K562 (cell line): ENCODE results near the gene MADCAM1.

Source experiments
- ATF1 ChIP-seq, 2 experiments: fragments of 450-650 bp in 1 of 2; IDR thresholded peaks; 2 replicates each; pipeline ENCODE4 v1.6.1; 2016; ENCODE audit warnings: missing compliant biosample characterization in 1 of 2, missing genetic modification characterization in 1 of 2
- ZNF253 ChIP-seq: fragments of 250-450 bp; sonication (Bioruptor Pico); conservative IDR thresholded peaks from 2 replicates; pipeline ENCODE4 v1.6.1; 2021; ENCODE audit warnings: mild to moderate bottlenecking
- ZZZ3 ChIP-seq: fragments of 450-650 bp; IDR thresholded peaks from 2 replicates; pipeline ENCODE4 v1.6.1; 2016; ENCODE audit warnings: antibody characterized with exemption, mild to moderate bottlenecking, moderate library complexity
- TF ChIP-seq, protein P1 (sequence below), 3 experiments: IDR thresholded peaks in 2 of 3; conservative IDR thresholded peaks in 1 of 3; 2 replicates each; pipeline ENCODE4 v1.5.1; 2011 to 2012; ENCODE audit warnings: low read length in 3 of 3, mild to moderate bottlenecking in 3 of 3, control low read depth in 2 of 3, improper control_type of control experiment in 1 of 3, inconsistent platforms in 1 of 3, low read depth in 1 of 3, mixed read lengths in 1 of 3, moderate library complexity in 1 of 3; ENCODE audit not compliant: insufficient read depth in 2 of 3

DNA sequence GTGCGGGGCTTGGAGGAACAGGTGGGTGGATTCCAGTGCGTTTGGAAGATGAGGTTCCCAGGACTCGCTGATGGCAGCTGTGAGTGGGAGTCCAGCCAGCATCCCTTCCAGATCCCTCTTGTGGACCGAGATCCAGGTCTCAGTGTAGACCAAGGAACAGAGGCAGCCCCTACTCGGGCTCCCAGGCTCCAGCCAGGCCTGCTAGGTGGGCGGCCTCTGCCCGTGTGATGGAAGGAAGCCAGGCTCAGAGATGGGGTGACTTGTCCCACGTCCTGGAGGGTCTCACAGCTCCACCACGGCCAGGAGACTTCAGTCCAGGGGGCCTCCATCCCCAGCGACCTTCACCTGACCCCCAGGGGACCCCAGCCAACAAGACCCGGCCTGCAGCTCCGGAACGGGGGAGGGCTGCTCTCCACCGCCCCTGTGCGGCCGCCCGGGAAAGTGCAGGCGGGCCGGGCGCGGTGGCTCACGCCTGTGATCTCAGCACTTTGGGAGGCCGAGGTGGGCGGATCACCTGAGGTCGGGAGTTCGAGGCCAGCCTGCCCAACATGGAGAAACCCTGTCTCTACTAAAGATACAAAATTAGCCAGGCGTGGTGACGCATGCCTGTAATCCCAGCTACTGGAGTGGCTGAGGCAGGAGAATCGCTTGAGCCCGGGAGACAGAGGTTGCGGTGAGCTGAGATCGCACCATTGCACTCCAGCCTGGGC is 729 bp upstream of the MADCAM1 start:
- TF ChIP-seq ATF1 (CRISPR knock-in tag; IDR thresholded peaks at IDR 0.05) (no peak), ATF1 (tag; IDR thresholded peaks at IDR 0.05) (peak; percentile 30; the same call in 1 of the 2 replicates), ZZZ3 (no peak), ZNF253 (no peak)
- TF ChIP-seq, protein P1, sequence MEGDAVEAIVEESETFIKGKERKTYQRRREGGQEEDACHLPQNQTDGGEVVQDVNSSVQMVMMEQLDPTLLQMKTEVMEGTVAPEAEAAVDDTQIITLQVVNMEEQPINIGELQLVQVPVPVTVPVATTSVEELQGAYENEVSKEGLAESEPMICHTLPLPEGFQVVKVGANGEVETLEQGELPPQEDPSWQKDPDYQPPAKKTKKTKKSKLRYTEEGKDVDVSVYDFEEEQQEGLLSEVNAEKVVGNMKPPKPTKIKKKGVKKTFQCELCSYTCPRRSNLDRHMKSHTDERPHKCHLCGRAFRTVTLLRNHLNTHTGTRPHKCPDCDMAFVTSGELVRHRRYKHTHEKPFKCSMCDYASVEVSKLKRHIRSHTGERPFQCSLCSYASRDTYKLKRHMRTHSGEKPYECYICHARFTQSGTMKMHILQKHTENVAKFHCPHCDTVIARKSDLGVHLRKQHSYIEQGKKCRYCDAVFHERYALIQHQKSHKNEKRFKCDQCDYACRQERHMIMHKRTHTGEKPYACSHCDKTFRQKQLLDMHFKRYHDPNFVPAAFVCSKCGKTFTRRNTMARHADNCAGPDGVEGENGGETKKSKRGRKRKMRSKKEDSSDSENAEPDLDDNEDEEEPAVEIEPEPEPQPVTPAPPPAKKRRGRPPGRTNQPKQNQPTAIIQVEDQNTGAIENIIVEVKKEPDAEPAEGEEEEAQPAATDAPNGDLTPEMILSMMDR (IDR thresholded peaks at IDR 0.05 in 2 of 3, conservative IDR thresholded peaks at IDR 0.05 in 1 of 3; ENCODE audit: insufficient read depth in 2 of 3, low read depth in 1 of 3, low read length in 3 of 3): peak; percentile 66 to 88 (median 84)
